OCI-LY7 (cell line): ENCODE measurements around the gene PPP1R2.

Experiments
- CTCF ChIP-seq: fragments of 200-600 bp; sonication (generic); conservative IDR thresholded peaks from 2 replicates; pipeline ENCODE4 v1.5.1; 2014; ENCODE audit warnings: mild to moderate bottlenecking, antibody characterized with exemption, low read length, moderate library complexity, mixed read lengths
- EZH2phosphoT487 ChIP-seq: fragments of 200-600 bp; sonication (generic); IDR thresholded peaks from 2 replicates; pipeline ENCODE4 v1.6.1; 2018; ENCODE audit warnings: low read depth, borderline replicate concordance, mild to moderate bottlenecking, mixed run types, antibody characterized with exemption, low read length, moderate library complexity, mixed read lengths

- TF ChIP-seq CTCF (no peak), EZH2phosphoT487 (no peak)
These were observed 1.1 kb upstream of the PPP1R2 start for GRCh38 chr3:195544230-195544536.
